DMS114 treated with DMSO at 0.1 percent for 48 hours (cell line): ENCODE measurements around the gene USH2A.
"Not testable (repeated sequence)": the region's sequence is repeated elsewhere in the genome, so short reads cannot be mapped to it uniquely, and the experiment has no call there.

Experiments
- DNase-seq: peaks from one replicate; lab custom pipeline; 2025; ENCODE audit not compliant: unreplicated experiment; lab: John Stamatoyannopoulos, UW

The USH2A gene

GRCh38 chr1:216201946-216202345 lies 221.3 kb downstream of the USH2A start:
- no peak for DNase-seq

DNA sequence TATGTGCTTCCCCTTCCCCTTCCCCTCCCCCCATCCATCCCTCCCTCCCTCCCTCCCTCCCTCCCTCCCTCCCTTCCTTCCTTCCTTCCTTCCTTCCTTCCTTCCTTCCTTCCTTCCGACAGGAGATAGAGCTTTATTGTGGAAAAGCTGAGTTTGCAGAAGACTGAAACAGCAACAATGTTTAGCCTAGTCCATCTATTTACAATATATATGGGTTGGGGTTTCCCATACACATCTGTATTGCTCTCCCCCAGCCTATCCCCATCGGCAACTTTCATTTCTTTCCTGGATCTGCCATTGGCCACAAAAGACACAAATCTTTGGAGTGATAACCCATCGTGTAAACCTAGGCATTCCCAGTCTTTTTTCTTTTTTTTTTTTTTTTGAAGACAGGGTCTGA lies 222.3 kb downstream of the USH2A start:
- no peak for DNase-seq

DNA sequence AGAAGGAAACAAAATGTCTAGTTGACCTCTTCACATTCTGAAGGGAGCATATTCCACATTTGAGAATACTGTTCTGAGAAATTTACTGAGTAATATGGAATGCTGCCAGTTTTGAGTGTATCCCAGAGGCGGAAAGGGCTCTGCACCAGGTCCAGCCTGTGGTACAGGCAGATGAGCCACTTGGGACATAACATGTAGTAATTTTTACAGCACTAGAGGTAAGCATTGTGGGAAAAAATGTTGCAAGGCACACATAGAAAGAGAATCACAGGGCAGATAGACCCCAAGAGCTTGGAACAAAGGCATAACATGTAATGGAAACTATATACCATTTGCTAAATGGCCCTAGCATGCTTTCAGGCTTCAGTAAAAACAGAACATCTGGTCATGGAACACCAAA lies 228.5 kb downstream of the USH2A start:
- DNase-seq: no peak

DNA sequence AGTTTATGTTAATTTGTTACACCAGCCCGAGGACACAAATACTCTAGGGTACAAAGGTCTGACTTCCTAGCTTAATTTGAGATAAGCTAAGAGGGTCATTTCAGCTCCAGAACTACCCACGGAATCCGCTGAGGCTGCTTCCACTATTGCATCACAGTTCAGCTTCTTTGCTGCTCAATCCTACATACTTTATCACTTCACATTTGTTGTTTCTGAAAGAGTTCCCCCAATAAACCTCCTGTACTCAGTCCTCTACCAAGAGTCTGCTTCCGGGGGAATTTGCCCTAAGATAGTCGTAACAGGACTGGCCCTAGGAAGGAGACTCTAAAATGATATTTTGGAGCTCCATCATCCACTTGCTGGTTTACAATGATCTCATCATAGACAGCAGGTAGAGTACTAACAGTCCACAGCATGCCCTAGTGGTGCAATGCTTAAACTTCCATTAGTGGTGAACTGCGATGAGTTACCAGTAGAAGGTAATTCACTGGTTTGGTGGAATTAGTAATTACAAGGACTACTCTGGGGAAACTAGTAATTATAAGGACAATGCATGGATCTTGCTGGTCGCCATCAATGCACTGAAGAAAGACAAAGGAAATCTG lies 229.3 kb downstream of the USH2A start:
- no peak for DNase-seq

DNA sequence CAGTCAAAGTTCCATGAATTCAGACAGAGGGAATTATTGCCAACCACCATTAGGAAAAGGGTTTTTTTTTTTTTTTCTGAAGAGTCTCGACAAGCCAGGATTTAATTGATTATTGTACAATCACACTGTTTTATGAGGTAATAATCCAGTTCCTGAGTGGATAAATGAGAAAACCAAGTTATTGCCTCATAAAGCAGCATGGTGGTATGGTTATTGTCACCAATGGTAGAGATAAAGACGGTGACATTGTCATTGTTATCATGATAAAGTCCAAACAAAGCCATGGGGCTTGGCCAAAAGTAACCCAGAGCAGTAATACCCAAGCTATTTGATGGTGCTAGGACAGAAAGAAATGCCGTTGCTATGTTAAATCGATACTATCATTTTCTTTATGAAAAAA lies 232.8 kb downstream of the USH2A start:
- no peak for DNase-seq

DNA sequence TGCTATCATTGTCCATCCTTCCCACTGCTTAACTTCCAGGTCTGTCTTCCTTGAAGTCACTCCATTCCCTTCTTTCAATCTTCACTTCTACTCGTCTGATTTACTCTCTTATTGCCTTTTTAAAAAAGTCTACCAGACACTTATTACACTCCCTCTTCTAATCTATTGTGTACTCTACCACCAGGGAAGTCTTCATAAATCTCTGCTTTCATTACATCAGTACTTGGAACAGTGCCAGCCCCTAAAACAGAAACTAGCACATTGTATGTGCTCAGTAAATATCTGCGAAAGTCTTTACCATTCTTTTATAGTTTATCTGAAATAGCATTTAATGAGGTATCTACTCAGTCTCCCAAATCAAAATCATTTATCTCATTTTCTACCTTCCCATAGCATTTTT lies 236.4 kb downstream of the USH2A start:
- DNase-seq: no peak

- DNase-seq: no peak
Observed at GRCh38 chr1:216186141-216186540, 237.1 kb downstream of the USH2A start.

DNA sequence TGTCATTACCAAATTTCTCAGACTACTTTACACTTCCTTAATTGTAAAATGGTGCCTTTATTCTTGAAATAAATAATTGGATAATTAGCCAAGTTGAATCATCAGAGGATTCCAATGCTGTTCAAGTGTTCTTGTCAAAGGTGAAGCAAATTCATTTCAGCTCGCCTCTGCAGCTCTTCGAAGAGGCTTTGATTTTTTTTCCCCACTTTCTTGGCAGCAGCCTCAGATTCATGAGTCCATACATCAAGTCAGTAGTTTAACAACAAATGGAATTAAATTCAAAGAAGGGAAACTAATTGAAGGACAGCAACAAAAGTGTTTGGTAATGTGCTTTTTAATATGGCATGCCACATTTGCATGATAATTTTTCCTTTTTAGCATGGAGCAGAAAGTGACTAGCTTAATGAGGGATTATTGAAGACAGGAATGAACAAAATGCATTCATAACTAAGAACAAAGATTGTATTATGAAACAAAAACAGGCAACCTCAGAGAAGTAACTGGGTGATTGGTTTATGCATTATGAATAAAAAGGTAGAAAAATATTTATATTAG lies 239.0 kb downstream of the USH2A start:
- DNase-seq: no peak

GRCh38 chr1:216183454-216183853 lies 239.8 kb downstream of the USH2A start:
- no peak for DNase-seq

- DNase-seq: no peak
Observed at GRCh38 chr1:216183007-216183406, 240.2 kb downstream of the USH2A start.

GRCh38 chr1:216181590-216181989 lies 241.7 kb downstream of the USH2A start:
- no peak for DNase-seq

DNA sequence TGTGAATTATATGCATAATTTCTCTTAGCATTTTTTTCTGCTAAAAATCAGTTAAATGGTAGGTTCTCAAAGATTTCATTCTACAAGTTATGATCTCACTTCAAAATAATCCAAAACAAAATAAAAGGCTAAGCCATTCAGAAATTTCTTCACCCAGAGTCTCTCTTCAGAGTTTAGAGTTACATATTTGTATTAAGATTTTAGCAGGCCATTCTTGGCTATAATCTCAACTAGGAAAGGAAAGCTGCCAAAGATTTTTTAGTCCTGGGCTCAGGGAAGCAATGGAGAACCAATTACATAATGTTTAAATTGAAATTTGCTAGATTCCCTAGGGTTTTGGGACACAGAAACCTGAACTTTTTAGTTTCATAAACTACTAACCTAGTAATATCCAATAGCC lies 245.0 kb downstream of the USH2A start:
- no peak for DNase-seq

- no peak for DNase-seq
Observed at GRCh38 chr1:216176970-216177369, 246.3 kb downstream of the USH2A start.

GRCh38 chr1:216175714-216176113 lies 247.5 kb downstream of the USH2A start:
- DNase-seq: no peak

DNA sequence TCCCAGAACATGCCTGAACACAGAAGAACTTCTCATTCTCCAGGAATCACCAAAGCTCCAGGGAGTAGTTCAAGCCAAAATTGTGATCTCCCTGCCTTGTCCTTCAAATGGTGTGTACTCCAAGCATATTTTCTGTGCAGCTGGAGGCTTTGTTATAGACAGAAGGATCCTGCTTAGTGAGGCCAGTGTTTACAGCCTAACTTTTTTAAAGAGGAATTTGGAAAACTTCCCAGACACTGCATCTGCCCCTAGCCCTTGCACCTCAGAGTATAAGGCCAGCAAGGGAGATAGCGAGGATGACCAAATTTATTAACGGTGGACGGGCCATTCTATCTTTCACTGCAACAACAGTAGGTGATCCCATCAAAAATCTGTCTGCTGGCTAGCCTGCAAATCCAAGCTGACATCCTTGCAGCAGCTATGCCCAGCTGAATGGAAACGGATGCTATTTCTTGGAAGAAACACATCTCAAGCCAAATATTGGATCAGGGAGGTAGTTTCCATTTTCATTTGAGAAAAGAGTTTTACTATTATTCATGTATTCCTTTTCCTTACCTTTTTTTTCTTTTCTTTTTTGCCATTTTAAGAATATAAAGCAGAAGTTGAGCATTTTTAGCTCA lies 249.8 kb downstream of the USH2A start:
- DNase-seq: no peak

DNA sequence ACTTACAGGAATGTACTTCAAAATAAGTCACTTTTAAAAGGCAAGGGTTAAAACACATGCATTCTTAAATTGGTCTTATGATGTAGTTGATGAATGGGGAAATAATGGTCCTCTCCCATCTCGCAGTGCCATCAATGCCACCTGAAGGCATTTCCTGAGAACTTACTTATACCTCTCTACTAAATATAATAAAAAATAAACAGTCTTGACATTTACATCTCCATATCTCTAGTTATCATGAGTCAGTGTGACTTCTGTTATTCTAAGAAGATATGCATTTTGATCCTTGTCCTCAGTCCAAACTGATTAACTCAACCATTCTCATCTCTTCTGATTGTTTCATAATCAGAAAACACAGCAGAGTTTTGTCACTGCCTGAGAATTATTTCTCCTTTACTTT lies 253.9 kb downstream of the USH2A start:
- no peak for DNase-seq

DNA sequence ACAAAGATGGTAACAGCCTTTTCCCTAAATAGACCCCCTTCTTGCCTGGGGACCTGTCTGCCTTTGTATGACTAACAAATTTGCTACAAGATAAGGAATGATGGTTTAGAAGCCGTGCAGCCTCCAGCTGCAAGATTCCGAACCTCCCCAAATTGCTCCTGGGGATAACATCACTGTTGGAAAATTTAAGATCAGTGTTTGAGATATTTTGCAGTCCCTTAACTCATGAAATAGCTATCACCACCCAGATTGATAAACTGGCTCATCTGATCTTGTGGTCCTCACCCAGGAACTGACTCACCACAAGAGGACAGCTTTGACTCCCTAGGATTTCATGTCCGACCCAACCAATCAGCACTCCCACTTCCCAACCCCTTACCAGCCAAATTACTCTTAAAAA lies 254.7 kb downstream of the USH2A start:
- DNase-seq: no peak

GRCh38 chr1:216154063-216154462 lies 269.2 kb downstream of the USH2A start:
- DNase-seq: no peak

- no peak for DNase-seq
Observed at GRCh38 chr1:216153130-216153529, 270.1 kb downstream of the USH2A start.

DNA sequence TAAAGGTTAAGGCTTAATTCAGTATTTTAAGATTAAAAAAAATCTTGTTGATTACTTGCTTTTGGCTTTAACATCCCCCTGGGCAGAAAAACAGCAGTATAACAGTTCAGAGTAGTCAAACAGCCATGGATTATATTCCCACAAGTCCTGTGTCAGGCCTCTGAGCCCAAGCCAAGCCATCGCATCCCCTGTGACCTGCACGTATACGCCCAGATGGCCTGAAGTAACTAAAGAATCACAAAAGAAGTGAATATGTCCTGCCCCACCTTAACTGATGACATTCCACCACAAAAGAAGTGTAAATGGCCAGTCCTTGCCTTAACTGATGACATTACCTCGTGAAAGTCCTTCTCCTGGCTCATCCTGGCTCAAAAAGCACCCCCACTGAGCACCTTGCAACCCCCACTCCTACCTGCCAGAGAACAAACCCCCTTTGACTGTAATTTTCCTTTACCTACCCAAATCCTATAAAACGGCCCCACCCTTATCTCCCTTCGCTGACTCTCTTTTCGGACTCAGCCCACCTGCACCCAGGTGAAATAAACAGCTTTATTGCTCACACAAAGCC lies 277.7 kb downstream of the USH2A start:
- not testable (repeated sequence) for DNase-seq

DNA sequence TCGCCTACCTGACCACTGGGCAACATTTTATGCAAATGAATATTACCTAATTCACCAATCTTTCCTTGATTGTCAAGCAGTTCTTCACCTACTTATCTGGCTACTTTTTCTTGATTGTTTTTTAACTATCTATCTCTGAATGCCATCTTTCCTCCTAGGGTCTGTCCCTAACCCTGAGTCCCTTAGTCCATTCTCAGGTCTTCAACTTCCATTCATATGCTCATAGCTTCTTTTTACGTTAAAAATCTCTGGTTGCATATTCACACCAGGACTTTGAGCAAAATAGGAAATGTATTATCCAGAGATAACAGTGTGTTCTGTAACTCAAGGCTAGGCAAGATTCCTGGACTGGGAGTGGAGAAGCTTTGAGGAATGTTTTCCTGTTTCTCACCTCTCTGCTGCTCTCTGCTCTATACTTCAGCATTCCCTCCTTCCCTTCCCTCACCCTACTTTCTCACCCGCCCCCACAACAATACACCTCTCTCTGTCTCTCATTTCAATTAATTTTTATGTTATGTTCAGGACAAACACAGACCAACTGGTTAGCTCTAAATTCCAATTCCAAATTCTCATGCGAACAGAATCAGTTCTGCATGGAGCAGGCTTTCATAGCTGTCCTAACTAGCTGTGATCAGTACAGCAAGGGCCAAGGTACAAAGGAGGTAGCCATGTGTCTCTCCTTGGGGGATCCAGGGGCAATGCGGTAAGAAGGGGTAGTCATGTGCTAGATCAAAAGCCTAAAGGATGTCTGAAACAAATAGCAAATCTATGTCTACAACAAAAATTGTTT lies 278.4 kb downstream of the USH2A start:
- DNase-seq: no peak

DNA sequence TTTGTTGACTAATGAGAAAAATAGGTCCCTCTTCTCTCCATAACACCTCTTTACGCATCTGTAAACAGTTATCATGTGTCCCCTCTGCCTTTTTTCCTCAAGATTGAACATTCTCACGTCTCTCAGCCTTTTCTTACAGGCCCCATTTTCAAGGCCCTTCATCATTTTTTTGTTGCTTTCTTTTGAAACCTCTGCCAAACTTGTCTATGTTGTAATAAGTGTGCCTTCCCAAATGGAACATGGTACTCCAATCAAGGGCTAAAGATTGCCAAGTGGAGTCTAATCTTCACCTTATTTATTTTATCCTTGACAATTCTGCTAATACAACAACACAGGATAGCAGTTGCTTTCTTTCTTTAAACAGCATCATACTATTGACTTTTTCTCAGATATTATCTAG lies 280.3 kb downstream of the USH2A start:
- DNase-seq: no peak
